Measurements from ENCODE around the gene SCUBE1.

DNA sequence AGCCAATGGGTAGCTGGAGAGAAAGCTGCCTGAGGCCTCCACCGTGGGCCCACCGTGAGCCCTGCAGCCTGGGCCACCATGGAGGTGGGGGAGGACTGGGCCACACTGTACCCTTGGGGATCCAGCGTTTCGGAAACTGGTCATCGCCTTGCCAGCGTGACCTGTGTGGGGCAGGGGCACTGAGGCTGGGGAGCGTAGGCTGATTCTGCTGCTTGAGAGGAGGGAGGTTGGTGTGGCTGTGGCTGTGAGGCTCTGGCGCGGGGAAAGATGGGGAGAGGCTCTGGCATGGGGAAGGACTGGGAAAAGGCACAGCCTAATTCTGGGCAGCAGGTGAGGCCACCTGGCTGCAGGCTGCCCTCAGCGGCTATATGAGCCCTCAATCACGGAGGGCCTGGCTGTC is 143.6 kb downstream of the SCUBE1 start:
- no peak for TF ChIP-seq POLR2AphosphoS5 (IDR thresholded peaks at IDR 0.05)
- TF ChIP-seq, protein P1, sequence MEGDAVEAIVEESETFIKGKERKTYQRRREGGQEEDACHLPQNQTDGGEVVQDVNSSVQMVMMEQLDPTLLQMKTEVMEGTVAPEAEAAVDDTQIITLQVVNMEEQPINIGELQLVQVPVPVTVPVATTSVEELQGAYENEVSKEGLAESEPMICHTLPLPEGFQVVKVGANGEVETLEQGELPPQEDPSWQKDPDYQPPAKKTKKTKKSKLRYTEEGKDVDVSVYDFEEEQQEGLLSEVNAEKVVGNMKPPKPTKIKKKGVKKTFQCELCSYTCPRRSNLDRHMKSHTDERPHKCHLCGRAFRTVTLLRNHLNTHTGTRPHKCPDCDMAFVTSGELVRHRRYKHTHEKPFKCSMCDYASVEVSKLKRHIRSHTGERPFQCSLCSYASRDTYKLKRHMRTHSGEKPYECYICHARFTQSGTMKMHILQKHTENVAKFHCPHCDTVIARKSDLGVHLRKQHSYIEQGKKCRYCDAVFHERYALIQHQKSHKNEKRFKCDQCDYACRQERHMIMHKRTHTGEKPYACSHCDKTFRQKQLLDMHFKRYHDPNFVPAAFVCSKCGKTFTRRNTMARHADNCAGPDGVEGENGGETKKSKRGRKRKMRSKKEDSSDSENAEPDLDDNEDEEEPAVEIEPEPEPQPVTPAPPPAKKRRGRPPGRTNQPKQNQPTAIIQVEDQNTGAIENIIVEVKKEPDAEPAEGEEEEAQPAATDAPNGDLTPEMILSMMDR (IDR thresholded peaks at IDR 0.05): no peak

Data from gastroesophageal sphincter (tissue), 3 donors.